ENCODE results near the gene SLC5A10. TPM values are rescaled to one million over a fixed set of nuclear protein-coding genes. Genes with fewer than 3 reads are reported as not detected.

SLC5A10 gene
- total and polyA plus RNA-seq, 2 experiments from 2014 or later = 0.10 TPM; not detected in 1

DNA sequence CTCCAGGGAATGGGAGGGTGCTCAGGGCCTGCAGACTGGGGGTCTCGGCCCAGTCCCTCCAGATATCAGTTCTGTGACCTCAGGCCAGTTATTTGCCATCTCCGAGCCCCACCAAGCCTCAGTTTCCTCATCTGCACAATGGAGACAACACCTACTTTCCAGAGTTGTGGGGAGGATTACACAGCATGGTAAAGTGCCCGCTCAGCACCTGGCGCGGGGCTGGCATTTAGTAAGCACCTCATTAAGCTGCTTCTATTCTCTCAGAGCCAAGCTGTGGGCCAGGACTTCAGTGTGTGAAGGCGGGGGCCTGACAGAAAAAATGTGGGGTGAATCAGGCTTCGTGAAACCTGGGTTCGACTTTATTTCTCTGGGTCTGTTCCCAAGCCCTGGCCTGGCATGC, 47.4 kb downstream of the SLC5A10 start:
- H3K9me3 Mint-ChIP-seq = peaks cover 15% of the 10 kb centered on the region; the same call in 2 of the 3 replicates
- H3K27ac Mint-ChIP-seq = no peak overlapping the region
- H3K27me3 ChIP-seq (ENCODE audit: insufficient read depth) = no peaks in the 10 kb centered on the region
- H3K79me2 ChIP-seq (replicated peaks; ENCODE audit: insufficient read depth) = peaks cover 81% of the 10 kb centered on the region
- H2AFZ ChIP-seq = no peak overlapping the region
- peaks cover 46% of the 10 kb centered on the region for H4K20me1 ChIP-seq (replicated peaks; ENCODE audit: insufficient read depth)
- TF ChIP-seq NANOG (IDR thresholded peaks at IDR 0.05; ENCODE audit: borderline replicate concordance) = no peak
- TF ChIP-seq JUNB (IDR thresholded peaks at IDR 0.05; ENCODE audit: unreplicated experiment) = no peak
- TF ChIP-seq EZH2phosphoT487 (IDR thresholded peaks at IDR 0.05; ENCODE audit: unreplicated experiment) = no peak
- no peak for TF ChIP-seq EZH2 (IDR thresholded peaks at IDR 0.05; ENCODE audit: low read depth, unreplicated experiment)
- TF ChIP-seq ZNF331 (CRISPR knock-in tag; IDR thresholded peaks at IDR 0.05; ENCODE audit: low read depth) = no peak
- TF ChIP-seq, protein P1, sequence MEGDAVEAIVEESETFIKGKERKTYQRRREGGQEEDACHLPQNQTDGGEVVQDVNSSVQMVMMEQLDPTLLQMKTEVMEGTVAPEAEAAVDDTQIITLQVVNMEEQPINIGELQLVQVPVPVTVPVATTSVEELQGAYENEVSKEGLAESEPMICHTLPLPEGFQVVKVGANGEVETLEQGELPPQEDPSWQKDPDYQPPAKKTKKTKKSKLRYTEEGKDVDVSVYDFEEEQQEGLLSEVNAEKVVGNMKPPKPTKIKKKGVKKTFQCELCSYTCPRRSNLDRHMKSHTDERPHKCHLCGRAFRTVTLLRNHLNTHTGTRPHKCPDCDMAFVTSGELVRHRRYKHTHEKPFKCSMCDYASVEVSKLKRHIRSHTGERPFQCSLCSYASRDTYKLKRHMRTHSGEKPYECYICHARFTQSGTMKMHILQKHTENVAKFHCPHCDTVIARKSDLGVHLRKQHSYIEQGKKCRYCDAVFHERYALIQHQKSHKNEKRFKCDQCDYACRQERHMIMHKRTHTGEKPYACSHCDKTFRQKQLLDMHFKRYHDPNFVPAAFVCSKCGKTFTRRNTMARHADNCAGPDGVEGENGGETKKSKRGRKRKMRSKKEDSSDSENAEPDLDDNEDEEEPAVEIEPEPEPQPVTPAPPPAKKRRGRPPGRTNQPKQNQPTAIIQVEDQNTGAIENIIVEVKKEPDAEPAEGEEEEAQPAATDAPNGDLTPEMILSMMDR (conservative IDR thresholded peaks at IDR 0.05; ENCODE audit: low read depth in 2 of 2) = no peak
- TF ChIP-seq CREB1 (CRISPR knock-in tag; IDR thresholded peaks at IDR 0.05; ENCODE audit: low read depth) = no peak
- no peak for TF ChIP-seq POLR2AphosphoS5 (IDR thresholded peaks at IDR 0.05; ENCODE audit: low read depth)
- TF ChIP-seq STAT1 (IDR thresholded peaks at IDR 0.05; ENCODE audit: unreplicated experiment) = no peak
- TF ChIP-seq ZNF114 (CRISPR knock-in tag; IDR thresholded peaks at IDR 0.05) = no peak
- TF ChIP-seq, protein P2, sequence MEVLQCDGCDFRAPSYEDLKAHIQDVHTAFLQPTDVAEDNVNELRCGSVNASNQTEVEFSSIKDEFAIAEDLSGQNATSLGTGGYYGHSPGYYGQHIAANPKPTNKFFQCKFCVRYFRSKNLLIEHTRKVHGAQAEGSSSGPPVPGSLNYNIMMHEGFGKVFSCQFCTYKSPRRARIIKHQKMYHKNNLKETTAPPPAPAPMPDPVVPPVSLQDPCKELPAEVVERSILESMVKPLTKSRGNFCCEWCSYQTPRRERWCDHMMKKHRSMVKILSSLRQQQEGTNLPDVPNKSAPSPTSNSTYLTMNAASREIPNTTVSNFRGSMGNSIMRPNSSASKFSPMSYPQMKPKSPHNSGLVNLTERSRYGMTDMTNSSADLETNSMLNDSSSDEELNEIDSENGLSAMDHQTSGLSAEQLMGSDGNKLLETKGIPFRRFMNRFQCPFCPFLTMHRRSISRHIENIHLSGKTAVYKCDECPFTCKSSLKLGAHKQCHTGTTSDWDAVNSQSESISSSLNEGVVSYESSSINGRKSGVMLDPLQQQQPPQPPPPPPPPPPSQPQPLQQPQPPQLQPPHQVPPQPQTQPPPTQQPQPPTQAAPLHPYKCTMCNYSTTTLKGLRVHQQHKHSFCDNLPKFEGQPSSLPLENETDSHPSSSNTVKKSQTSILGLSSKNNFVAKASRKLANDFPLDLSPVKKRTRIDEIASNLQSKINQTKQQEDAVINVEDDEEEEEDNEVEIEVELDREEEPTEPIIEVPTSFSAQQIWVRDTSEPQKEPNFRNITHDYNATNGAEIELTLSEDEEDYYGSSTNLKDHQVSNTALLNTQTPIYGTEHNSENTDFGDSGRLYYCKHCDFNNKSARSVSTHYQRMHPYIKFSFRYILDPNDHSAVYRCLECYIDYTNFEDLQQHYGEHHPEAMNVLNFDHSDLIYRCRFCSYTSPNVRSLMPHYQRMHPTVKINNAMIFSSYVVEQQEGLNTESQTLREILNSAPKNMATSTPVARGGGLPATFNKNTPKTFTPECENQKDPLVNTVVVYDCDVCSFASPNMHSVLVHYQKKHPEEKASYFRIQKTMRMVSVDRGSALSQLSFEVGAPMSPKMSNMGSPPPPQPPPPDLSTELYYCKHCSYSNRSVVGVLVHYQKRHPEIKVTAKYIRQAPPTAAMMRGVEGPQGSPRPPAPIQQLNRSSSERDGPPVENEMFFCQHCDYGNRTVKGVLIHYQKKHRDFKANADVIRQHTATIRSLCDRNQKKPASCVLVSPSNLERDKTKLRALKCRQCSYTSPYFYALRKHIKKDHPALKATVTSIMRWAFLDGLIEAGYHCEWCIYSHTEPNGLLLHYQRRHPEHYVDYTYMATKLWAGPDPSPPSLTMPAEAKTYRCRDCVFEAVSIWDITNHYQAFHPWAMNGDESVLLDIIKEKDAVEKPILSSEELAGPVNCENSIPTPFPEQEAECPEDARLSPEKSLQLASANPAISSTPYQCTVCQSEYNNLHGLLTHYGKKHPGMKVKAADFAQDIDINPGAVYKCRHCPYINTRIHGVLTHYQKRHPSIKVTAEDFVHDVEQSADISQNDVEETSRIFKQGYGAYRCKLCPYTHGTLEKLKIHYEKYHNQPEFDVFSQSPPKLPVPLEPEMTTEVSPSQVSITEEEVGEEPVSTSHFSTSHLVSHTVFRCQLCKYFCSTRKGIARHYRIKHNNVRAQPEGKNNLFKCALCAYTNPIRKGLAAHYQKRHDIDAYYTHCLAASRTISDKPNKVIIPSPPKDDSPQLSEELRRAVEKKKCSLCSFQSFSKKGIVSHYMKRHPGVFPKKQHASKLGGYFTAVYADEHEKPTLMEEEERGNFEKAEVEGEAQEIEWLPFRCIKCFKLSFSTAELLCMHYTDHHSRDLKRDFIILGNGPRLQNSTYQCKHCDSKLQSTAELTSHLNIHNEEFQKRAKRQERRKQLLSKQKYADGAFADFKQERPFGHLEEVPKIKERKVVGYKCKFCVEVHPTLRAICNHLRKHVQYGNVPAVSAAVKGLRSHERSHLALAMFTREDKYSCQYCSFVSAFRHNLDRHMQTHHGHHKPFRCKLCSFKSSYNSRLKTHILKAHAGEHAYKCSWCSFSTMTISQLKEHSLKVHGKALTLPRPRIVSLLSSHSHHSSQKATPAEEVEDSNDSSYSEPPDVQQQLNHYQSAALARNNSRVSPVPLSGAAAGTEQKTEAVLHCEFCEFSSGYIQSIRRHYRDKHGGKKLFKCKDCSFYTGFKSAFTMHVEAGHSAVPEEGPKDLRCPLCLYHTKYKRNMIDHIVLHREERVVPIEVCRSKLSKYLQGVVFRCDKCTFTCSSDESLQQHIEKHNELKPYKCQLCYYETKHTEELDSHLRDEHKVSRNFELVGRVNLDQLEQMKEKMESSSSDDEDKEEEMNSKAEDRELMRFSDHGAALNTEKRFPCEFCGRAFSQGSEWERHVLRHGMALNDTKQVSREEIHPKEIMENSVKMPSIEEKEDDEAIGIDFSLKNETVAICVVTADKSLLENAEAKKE (CRISPR knock-in tag; IDR thresholded peaks at IDR 0.05) = no peak
- H3K36me3 Mint-ChIP-seq (ENCODE audit: low read depth) = peaks cover 48% of the 10 kb centered on the region
- ATAC-seq (no peak), DNase-seq (ENCODE audit: low spot score) (no peak)
- H3K36me3 ChIP-seq (ENCODE audit: insufficient read depth) = peaks cover 6% of the 10 kb centered on the region; the same call in 1 of the 2 replicates
- no peak overlapping the region for H3K4me2 ChIP-seq
- no peaks in the 10 kb centered on the region for H3F3A ChIP-seq (replicated peaks; ENCODE audit: low read depth)
- H3K4me1 ChIP-seq (ENCODE audit: insufficient read depth) = peaks cover 7% of the 10 kb centered on the region; the same call in 1 of the 2 replicates
- no peak overlapping the region for H3K4me3 Mint-ChIP-seq
- H3K27ac ChIP-seq (ENCODE audit: low read depth) = no peak overlapping the region
- H3K4me1 Mint-ChIP-seq = peaks cover 14% of the 10 kb centered on the region
- no peak overlapping the region for H3K4me3 ChIP-seq
- H3K9me2 ChIP-seq (ENCODE audit: insufficient read depth) = no peaks in the 10 kb centered on the region
- peaks cover 3% of the 10 kb centered on the region for H3K27me3 Mint-ChIP-seq (ENCODE audit: insufficient read depth, low read depth, poor library complexity)

All from GM23338 (cell line).